NCI-H1417 (cell line): Measurements from ENCODE around the gene RIMS3.
"Not testable (repeated sequence)": the region's sequence is repeated elsewhere in the genome, so short reads cannot be mapped to it uniquely, and the experiment has no call there.

Experiments used
- DNase-seq, 3 experiments: peaks; one replicate each; lab custom pipeline; 2025; lab: John Stamatoyannopoulos, UW

Gene RIMS3

DNA sequence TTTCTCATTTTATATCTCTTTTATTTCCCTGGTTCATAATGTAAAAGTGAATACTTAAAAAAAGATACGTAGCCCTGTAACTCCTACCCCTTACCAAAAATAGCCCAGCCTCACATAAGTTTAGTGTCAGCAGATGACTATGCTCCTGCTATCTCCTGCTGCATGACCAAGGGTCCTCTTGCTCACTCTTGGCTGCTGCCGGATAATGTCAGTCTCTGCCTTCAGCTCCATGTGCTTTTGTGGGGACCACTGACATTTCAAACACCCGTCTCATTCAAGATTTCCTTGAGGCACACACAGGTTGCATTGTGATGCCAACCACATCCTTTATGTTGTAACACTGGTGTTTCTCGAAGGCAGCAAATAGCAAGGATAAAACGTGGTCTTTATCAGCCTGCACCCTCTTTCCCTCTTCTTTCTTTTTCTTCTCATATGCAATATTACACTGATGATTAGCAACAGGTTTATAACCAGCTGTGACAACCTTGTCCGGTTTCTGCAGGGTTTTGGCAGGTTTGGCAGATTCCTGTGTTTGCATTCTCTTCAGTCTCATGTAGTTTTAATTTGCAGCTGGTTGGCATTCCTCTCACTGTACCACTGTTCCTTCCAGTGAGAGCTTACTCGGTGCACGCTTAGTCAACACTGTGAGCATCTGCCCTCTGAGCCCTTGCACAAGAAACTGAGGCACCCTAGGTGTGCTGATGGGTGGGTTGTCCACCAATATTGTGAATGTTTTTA lies 71.9 kb downstream of the RIMS3 start:
- no peak for DNase-seq

DNA sequence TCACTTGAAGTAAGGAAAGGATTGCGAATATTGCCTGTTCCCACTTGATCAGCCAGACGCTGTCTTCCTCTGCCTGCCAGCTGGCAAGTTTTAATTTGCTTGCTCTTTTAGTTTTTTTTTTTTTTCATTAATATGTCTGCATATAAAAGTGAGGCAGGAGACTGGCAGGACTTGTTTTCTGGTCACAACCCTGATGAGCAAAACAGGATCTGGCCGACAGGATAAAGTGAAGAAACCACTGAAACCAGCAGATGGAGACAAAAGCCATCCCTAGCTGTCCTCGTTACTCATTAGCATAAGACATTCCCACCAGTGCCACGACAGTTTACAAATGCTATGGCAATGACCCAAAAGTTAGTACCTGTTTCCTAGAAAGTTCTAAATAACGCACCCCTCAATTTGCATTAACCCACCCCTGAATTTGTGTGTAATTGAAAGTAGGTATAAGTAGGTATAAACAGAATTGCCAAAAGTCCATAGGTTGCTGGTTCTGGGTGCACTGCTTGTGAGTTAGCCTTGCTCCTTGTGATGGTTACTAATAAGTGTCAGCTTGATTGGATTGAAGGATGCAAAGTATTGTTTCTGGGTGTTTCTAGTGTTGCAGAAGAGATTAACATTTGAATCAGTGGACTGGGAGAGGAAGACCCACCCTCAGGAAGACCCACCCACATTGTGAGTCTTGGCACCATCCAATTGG lies 73.2 kb downstream of the RIMS3 start:
- peak in 2 of 3 experiments; percentile 18 to 64 for DNase-seq

DNA sequence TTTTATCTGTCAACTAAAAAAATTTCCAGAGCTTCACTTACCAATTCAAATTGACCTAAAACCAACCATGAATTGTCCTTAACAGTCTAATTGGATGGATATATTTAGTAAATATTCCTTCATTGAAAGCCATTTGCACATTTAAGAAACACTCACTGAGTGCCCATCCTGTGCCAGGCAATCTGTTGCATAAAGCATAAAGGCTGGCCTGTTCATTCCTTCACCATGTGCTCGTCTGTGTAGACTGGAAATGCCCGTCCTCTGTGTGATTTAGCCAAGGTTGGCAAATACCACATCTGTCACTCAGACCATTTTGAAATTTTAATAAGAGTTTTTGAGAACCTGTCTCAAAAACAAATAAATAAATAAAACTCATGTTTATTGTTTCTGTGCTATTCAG lies 76.9 kb downstream of the RIMS3 start:
- no peak for DNase-seq

DNA sequence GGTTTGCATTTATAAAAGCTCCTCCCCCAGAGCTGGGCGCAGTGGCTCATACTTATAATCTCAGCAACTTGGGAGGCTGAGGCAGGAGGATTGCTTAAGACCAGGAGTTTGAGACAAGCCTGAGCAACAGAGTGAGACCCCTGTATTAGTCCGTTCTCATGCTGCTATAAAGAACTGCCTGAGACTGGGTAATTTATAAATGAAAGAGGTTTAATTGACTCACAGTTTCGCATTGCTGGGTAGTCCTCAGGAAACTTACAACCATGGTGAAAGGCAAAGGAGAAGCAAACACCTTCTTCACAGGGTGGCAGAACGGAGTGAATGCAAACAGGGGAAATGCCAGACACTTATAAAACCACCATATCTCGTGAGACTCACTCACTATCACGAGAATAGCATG lies 81.5 kb downstream of the RIMS3 start:
- no peak for DNase-seq

DNA sequence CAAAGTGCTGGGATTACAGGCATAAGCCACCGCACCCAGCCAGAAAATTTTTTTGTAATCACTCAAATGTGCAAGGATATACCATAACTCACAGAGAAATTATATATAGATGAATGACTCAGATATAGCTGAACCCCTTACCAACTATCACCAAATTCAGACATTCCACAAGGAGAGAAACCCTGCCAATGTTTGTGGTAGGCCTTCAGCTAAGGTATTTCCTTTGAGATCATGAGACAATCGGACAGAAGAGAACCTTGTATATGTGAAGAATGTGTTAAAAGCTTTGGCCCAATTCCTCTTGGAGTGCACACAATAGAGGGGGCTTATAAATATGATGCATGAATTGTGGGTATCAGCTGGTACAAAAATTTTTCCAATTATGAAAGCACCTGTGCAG lies 83.4 kb downstream of the RIMS3 start:
- DNase-seq: no peak

DNA sequence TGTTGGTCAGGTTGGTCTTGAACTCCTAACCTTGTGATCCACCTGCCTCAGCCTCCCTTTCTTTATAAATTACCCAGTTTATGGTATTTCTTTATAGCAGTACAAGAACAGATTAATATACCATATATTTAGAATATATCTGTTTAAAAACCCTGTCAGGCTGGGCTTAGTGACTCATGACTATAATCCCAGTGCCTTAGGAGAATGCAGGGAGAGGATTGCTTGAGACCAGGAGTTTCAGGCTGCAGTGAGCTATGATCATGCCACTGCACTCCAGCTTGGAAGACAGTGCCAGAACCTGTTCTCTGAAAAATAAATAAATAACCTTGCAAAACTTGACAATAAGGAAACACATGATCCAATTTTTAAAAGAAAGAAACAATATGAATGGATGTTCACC lies 90.1 kb downstream of the RIMS3 start:
- DNase-seq: no peak

DNA sequence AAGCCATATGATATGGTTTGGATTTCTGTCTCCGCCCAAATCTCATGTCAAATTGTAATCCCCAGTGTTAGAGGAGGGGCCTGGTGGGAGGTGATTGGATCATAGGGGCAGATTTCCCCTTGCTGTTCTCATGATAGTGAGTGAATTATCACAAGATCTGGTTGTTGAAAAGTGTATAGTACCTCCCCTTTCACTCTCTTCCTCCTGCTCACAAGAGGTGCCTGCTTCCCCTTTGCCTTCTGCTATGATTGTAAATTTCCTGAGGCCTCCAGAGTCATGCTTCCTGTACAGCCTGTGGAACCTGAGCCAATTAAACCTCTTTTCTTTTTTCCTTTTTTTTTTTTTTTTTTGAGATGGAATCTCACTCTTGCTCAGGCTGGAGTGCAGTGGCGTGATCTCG lies 90.7 kb downstream of the RIMS3 start:
- not testable (repeated sequence) for DNase-seq
